GM23248 (cell line): Measurements from ENCODE around the gene CTNNA2.

Experiments
- EZH2 ChIP-seq: fragments of 200-600 bp; sonication (generic); IDR thresholded peaks from 2 replicates; pipeline ENCODE4 v1.6.1; 2018; ENCODE audit warnings: antibody characterized with exemption, mild to moderate bottlenecking; ENCODE audit not compliant: insufficient read depth, poor library complexity, severe bottlenecking
- EZH2phosphoT487 ChIP-seq: fragments of 200-600 bp; sonication (generic); IDR thresholded peaks from 2 replicates; pipeline ENCODE4 v1.6.1; 2018; ENCODE audit warnings: antibody characterized with exemption, moderate library complexity, mild to moderate bottlenecking, low read depth; ENCODE audit not compliant: insufficient read depth

- TF ChIP-seq EZH2phosphoT487 = no peak
- TF ChIP-seq EZH2 = no peak
These were observed 653.8 kb downstream of the CTNNA2 start for GRCh38 chr2:80166483-80167171.
